IPS-18a (cell line): Measurements from ENCODE around the gene ANKRD55.
"Not testable (repeated sequence)": the region's sequence is repeated elsewhere in the genome, so short reads cannot be mapped to it uniquely, and the experiment has no call there.

Source experiments
- H3K27ac ChIP-seq: one replicate; pipeline ENCODE4 v1.5.1; 2013; ENCODE audit warnings: low read length
- H3K27me3 ChIP-seq: one replicate; pipeline ENCODE4 v1.6.1; 2013; ENCODE audit warnings: mild to moderate bottlenecking, low read length; ENCODE audit not compliant: control insufficient read depth, insufficient read depth
- H3K36me3 ChIP-seq: one replicate; pipeline ENCODE4 v1.6.1; 2013; ENCODE audit warnings: low read depth, low read length; ENCODE audit not compliant: control insufficient read depth
- H3K4me1 ChIP-seq: one replicate; pipeline ENCODE4 v1.6.1; 2013; ENCODE audit warnings: low read depth, low read length; ENCODE audit not compliant: control insufficient read depth
- H3K4me3 ChIP-seq: one replicate; pipeline ENCODE4 v1.5.1; 2013; ENCODE audit warnings: low read length
- H3K9ac ChIP-seq: one replicate; pipeline ENCODE4 v1.6.1; 2013; ENCODE audit warnings: mild to moderate bottlenecking, low read length, moderate library complexity
- H3K9me3 ChIP-seq: one replicate; pipeline ENCODE4 v1.6.1; 2013; ENCODE audit warnings: low read depth, low read length; ENCODE audit not compliant: control insufficient read depth

ANKRD55 gene

DNA sequence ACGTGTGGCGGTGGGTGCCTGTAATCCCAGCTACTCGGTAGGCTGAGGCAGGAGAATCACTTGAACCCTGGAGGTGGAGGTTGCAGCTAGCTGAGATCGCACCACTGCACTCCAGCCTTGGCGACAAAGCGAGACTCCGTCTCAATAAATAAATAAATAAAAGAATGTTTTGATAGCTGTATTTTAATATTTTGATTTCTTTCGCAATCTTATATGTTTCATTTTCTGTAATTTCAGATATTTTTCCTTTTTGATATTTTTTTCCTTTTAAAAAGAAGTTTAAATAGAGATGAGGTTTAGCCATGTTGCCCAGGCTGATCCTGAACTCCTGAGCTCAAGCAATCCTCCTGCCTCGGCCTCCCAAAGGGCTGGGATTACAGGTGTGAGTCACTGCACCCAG, 82.4 kb downstream of the ANKRD55 start:
- not testable (repeated sequence) for H3K9ac ChIP-seq, H3K4me1 ChIP-seq, H3K9me3 ChIP-seq, H3K27me3 ChIP-seq, H3K36me3 ChIP-seq, H3K4me3 ChIP-seq, H3K27ac ChIP-seq

DNA sequence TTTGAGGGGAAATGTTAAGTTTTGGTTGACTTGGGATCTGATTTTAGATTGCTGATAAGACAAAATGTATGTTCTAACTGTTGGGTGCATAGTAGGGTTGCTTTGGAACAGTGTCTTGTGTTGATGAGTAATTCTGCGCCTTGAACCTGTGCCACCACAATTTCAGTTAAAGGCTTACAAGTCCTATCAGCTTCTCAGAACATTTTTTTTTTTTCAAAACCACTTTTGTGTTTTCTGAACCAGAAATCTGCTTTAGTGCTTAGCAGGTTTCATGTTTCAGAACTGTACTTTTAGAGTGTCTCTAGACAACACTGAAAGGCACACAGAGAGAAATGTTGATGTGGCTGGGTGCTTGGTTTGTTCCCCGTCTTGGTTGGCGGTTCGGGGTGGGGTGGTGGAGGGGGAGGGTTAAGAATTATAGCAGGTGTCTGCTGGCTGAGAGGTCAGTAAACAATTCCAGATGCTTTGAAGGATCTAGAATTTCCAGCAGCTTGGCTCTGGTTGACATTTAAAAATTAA, 84.6 kb downstream of the ANKRD55 start:
- Histone ChIP-seq H3K27me3 (no peaks in the 10 kb centered on the region), H3K9me3 (no peaks in the 10 kb centered on the region), H3K36me3 (no peaks in the 10 kb centered on the region), H3K9ac (no peak overlapping the region), H3K4me3 (no peak overlapping the region), H3K27ac (no peak overlapping the region), H3K4me1 (no peaks in the 10 kb centered on the region)

DNA sequence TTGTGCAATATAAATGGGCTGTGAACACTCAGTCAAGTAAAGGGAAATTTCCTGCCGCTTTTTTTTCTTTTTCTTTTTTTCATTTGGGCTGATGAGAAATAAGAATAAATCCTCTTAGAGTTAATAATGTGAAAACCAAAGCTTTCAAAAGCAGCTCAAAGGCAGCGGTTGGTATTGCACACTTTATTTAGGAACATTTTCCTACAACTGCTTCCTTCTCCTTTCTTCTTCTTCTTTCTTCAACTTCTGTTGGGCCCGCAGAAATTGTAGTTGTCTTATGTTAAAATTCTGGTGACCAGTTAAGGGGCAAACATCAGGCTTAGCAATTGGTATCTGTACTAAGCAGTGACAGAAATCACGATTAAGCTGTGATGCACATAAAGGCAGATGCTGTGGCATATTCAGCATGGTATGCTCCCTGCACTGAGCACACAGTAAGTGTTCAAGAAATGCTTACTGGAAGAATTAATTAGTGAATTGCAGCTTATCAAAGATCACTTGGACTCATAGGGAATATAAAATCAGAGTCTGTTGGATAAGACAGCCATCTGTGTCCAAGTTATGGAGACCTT, 85.4 kb downstream of the ANKRD55 start:
- H3K27me3 ChIP-seq: no peaks in the 10 kb centered on the region
- H3K36me3 ChIP-seq: no peaks in the 10 kb centered on the region
- no peak overlapping the region for H3K9ac ChIP-seq
- no peak overlapping the region for H3K4me3 ChIP-seq
- H3K4me1 ChIP-seq: no peaks in the 10 kb centered on the region
- no peaks in the 10 kb centered on the region for H3K9me3 ChIP-seq
- H3K27ac ChIP-seq: no peak overlapping the region

GRCh38 chr5:56147106-56147505, 86.0 kb downstream of the ANKRD55 start:
- H3K4me3 ChIP-seq: no peak overlapping the region
- no peaks in the 10 kb centered on the region for H3K9me3 ChIP-seq
- H3K27ac ChIP-seq: no peak overlapping the region
- H3K4me1 ChIP-seq: no peaks in the 10 kb centered on the region
- H3K27me3 ChIP-seq: no peaks in the 10 kb centered on the region
- H3K9ac ChIP-seq: no peak overlapping the region
- no peaks in the 10 kb centered on the region for H3K36me3 ChIP-seq

DNA sequence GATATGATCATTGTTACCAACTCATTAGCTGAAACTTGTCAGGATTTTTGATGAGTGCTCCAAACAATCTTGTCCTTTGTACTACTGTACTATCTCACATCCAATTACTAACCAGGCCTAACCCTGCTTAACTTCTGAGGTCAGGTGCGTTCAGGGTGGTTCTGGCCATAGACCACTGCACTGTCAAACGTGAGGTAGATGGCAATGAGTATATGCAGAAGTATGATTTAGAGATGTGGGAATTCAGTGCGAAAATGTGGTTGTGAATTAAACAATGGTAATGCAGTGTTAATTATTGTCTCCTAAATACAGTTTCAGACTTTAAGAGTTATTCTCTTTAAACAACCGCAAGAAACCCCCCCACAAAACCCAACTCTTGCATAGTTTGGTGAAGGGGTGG, 86.5 kb downstream of the ANKRD55 start:
- H3K27me3 ChIP-seq: no peaks in the 10 kb centered on the region
- no peaks in the 10 kb centered on the region for H3K4me1 ChIP-seq
- no peak overlapping the region for H3K27ac ChIP-seq
- no peaks in the 10 kb centered on the region for H3K9me3 ChIP-seq
- H3K4me3 ChIP-seq: no peak overlapping the region
- no peaks in the 10 kb centered on the region for H3K36me3 ChIP-seq
- no peak overlapping the region for H3K9ac ChIP-seq

DNA sequence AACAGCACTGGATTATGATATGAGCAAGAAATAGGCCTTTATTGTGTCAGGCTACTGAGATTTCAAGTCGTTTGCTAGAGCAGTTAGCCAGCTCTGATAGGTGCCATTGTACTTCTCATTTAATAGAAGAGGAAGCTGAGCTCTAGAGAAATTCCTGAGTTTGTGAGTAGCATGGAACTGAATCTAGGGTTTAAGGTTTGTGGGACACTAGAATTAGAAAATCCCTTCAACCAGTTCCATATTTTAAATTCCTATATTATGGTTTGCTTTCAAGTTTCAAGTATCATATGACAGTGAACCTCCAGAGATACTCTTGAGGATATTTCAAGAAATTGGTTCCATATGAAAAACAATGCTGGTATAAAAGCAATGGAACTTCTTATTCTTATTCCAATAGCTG, 87.6 kb downstream of the ANKRD55 start:
- no peaks in the 10 kb centered on the region for H3K9me3 ChIP-seq
- no peak overlapping the region for H3K9ac ChIP-seq
- H3K36me3 ChIP-seq: no peaks in the 10 kb centered on the region
- H3K27ac ChIP-seq: no peak overlapping the region
- H3K27me3 ChIP-seq: no peaks in the 10 kb centered on the region
- no peaks in the 10 kb centered on the region for H3K4me1 ChIP-seq
- H3K4me3 ChIP-seq: no peak overlapping the region

DNA sequence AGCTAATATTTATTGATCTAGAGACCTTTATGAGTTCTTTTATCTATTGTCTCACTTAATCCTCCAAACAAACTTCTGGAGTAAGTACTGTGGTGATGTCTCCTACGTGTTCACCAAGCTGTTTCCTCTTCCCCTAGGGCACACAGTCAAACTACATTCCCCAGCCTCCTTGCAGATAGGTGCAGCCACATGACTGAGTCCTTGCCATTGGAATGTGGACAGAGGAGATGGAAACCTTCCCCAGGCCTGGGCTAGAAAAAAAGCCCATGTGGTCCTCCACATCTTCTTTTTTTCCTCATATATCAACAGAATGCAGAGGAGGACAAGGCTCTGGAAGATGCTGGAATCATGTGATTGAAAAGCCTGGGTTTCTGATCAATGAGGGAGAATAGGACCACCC, 88.0 kb downstream of the ANKRD55 start:
- Histone ChIP-seq H3K4me3 (no peak overlapping the region), H3K4me1 (no peaks in the 10 kb centered on the region), H3K27me3 (no peaks in the 10 kb centered on the region), H3K36me3 (no peaks in the 10 kb centered on the region), H3K9ac (no peak overlapping the region), H3K9me3 (no peaks in the 10 kb centered on the region), H3K27ac (no peak overlapping the region)

DNA sequence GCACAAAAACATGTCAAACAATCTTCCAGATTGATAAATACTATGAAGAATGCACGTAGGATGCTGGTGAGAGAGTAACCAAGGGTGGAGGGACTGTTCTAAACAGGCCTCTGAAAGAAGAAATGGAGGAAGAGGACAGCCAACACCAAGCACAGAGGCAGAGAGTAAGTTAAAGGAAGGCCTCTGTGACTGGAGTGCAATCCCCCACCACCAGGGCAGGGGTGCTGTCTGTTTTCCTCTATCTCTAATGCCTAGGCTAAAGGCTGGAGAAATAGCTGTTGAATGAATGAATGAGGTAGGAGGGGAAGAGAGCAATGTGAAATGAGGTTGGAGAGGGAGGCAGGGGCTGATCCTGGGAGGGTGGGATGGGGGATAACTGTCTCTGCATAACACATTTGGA, 88.9 kb downstream of the ANKRD55 start:
- H3K27me3 ChIP-seq: no peaks in the 10 kb centered on the region
- no peak overlapping the region for H3K9ac ChIP-seq
- no peaks in the 10 kb centered on the region for H3K9me3 ChIP-seq
- no peak overlapping the region for H3K4me3 ChIP-seq
- H3K27ac ChIP-seq: no peak overlapping the region
- H3K4me1 ChIP-seq: no peaks in the 10 kb centered on the region
- H3K36me3 ChIP-seq: no peaks in the 10 kb centered on the region

GRCh38 chr5:56143373-56143714, 89.8 kb downstream of the ANKRD55 start:
- no peak overlapping the region for H3K4me3 ChIP-seq

DNA sequence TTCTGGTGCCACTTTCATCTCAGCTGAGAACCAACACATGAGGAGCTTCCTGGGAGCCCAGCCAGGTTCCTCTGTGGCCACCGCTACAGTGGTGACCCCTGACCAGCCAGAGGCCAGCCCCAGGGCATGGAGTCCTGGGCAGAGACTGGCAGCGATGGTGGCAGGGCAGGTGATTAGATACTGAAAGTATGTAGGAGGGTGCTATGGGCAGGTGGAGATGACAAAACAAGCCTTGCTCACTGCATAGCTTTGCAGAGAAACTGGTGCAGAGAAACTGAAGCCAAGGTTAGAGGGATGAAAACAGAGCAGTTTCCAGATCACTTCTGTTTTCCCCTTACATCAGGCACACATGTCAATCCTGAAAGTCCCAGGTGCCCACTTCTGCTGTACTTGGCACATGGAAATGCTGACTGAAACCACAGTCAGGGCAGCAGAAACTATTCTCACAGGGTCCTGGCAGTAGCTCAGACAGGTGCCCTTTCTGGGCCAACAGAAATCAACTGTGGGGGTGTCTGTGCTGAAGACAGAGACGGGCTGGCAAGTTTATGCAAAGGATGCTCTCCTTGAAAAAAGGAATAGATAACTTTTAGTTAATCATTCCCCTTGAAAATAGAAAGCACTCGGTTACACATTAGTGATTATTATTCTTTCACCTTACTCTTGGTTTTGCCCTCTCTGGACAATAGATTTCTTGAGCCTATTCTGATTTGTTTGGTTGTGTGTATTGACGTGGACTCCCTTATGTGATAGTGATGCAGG, 90.3 kb downstream of the ANKRD55 start:
- H3K27ac ChIP-seq: no peak overlapping the region
- H3K4me1 ChIP-seq: no peaks in the 10 kb centered on the region
- no peaks in the 10 kb centered on the region for H3K9me3 ChIP-seq
- no peaks in the 10 kb centered on the region for H3K36me3 ChIP-seq
- H3K4me3 ChIP-seq: no peak overlapping the region
- no peaks in the 10 kb centered on the region for H3K27me3 ChIP-seq
- H3K9ac ChIP-seq: no peak overlapping the region

More at GRCh38 chr5:56143373-56143714, 89.8 kb downstream of the ANKRD55 start:
- no peaks in the 10 kb centered on the region for H3K36me3 ChIP-seq
- H3K9me3 ChIP-seq: no peaks in the 10 kb centered on the region
- H3K27me3 ChIP-seq: no peaks in the 10 kb centered on the region
- H3K9ac ChIP-seq: no peak overlapping the region
- H3K4me1 ChIP-seq: no peaks in the 10 kb centered on the region
- no peak overlapping the region for H3K27ac ChIP-seq

- no peaks in the 10 kb centered on the region for H3K9me3 ChIP-seq
- H3K27ac ChIP-seq: no peak overlapping the region
- H3K36me3 ChIP-seq: no peaks in the 10 kb centered on the region
- no peak overlapping the region for H3K9ac ChIP-seq
- no peaks in the 10 kb centered on the region for H3K4me1 ChIP-seq
- H3K4me3 ChIP-seq: no peak overlapping the region
- no peaks in the 10 kb centered on the region for H3K27me3 ChIP-seq
These were observed 90.9 kb downstream of the ANKRD55 start for GRCh38 chr5:56142233-56142613.

DNA sequence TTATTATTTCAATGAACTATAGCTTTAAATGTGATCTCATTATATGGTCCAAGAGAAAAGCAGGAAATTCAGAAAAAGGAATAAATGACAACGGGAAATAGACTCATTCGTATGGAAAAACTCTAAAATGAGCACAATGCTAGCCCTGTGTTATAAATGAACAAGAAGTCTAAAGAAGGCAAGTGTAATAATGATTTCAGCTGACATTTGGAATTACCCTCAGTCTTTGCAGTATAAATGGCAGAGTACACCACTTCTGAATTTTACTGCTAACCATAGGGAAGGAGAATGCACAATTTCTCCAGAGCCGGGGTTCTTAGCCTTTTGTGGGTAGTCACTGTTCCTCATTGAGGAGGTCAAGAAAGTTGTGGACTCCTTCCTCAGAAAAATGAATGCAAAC, 93.1 kb downstream of the ANKRD55 start:
- H3K9ac ChIP-seq: no peak overlapping the region
- H3K36me3 ChIP-seq: no peaks in the 10 kb centered on the region
- H3K27ac ChIP-seq: no peak overlapping the region
- H3K9me3 ChIP-seq: no peaks in the 10 kb centered on the region
- no peaks in the 10 kb centered on the region for H3K4me1 ChIP-seq
- no peak overlapping the region for H3K4me3 ChIP-seq
- H3K27me3 ChIP-seq: no peaks in the 10 kb centered on the region
